C4-2B (cell line): ENCODE measurements around the gene ATP6V0A1.

Experiments
- ZFX ChIP-seq: fragments of 450-650 bp; IDR thresholded peaks from 2 replicates; pipeline ENCODE4 v1.6.1; 2017
- TF ChIP-seq, protein P1 (sequence below): fragments of 450-650 bp; conservative IDR thresholded peaks from 2 replicates; pipeline ENCODE4 v1.5.1; 2017; ENCODE audit warnings: mild to moderate bottlenecking

DNA sequence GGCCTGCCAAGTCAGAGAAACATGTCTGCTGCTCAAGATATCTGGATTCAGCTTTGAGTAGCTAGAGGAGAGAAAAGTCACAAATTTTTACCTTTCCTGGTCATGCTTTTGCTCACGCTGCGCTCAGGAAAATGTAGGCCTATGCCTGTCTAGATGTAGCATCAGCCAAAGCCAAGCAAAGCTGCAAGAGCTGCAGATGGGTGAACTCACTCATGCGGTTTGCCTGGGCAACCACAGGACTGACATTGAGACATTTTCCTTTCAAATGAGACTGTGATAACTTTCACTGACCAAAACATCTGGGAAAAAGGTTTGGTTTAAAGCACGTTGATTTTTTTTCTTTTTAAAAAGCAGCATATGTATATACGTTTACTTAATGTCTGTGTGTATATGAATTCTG, 43.4 kb downstream of the ATP6V0A1 start:
- TF ChIP-seq, protein P1, sequence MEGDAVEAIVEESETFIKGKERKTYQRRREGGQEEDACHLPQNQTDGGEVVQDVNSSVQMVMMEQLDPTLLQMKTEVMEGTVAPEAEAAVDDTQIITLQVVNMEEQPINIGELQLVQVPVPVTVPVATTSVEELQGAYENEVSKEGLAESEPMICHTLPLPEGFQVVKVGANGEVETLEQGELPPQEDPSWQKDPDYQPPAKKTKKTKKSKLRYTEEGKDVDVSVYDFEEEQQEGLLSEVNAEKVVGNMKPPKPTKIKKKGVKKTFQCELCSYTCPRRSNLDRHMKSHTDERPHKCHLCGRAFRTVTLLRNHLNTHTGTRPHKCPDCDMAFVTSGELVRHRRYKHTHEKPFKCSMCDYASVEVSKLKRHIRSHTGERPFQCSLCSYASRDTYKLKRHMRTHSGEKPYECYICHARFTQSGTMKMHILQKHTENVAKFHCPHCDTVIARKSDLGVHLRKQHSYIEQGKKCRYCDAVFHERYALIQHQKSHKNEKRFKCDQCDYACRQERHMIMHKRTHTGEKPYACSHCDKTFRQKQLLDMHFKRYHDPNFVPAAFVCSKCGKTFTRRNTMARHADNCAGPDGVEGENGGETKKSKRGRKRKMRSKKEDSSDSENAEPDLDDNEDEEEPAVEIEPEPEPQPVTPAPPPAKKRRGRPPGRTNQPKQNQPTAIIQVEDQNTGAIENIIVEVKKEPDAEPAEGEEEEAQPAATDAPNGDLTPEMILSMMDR: no peak
- TF ChIP-seq ZFX: no peak
